ENCODE data around the gene SLC4A11. TPM values are rescaled to one million over a fixed set of nuclear protein-coding genes. Genes with fewer than 3 reads are reported as not detected.

SLC4A11 gene
- polyA plus RNA-seq, 1 donor from 2014 or later, result 0.19 TPM

GRCh38 chr20:3250091-3250504, 11.1 kb upstream of the SLC4A11 start:
- no peak overlapping the region for H2AFZ ChIP-seq (ENCODE audit: low read depth, low read length)
- no peak overlapping the region for H3K4me2 ChIP-seq (ENCODE audit: low read length)
- no peaks in the 10 kb centered on the region for H4K20me1 ChIP-seq (ENCODE audit: insufficient read depth)
- H3K79me2 ChIP-seq (replicated peaks; ENCODE audit: insufficient read depth, low read length), result no peaks in the 10 kb centered on the region
- H3K4me3 ChIP-seq (ENCODE audit: low read length), result no peak overlapping the region
- no peaks in the 10 kb centered on the region for H3F3A ChIP-seq (ENCODE audit: insufficient read depth, low read length, poor library complexity, severe bottlenecking)
- H3K27ac ChIP-seq (ENCODE audit: low read length), result no peak overlapping the region
- H3K9ac ChIP-seq (ENCODE audit: low read length), result no peak overlapping the region
- H3K9me3 ChIP-seq (ENCODE audit: low read length), result no peaks in the 10 kb centered on the region
- H3K36me3 ChIP-seq (ENCODE audit: insufficient read depth, low read length), result no peaks in the 10 kb centered on the region
- H3K9me2 ChIP-seq (ENCODE audit: insufficient read depth, low read length), result no peaks in the 10 kb centered on the region
- peaks cover 29% of the 10 kb centered on the region for H3K27me3 ChIP-seq (ENCODE audit: insufficient read depth, low read depth, low read length)
- TF ChIP-seq CTCF (IDR thresholded peaks at IDR 0.05; ENCODE audit: poor library complexity, severe bottlenecking) (peak; percentile 12), RAD21 (conservative IDR thresholded peaks at IDR 0.05) (no peak), EP300 (conservative IDR thresholded peaks at IDR 0.05; ENCODE audit: poor library complexity, severe bottlenecking) (no peak)

- Histone ChIP-seq H3K4me3 (ENCODE audit: low read length) (no peak overlapping the region), H3K9ac (ENCODE audit: low read length) (no peak overlapping the region), H3K27ac (ENCODE audit: low read length) (no peak overlapping the region), H4K20me1 (ENCODE audit: insufficient read depth) (no peaks in the 10 kb centered on the region), H3K36me3 (ENCODE audit: insufficient read depth, low read length) (no peaks in the 10 kb centered on the region), H3K79me2 (replicated peaks; ENCODE audit: insufficient read depth, low read length) (no peaks in the 10 kb centered on the region), H3K9me3 (ENCODE audit: low read length) (no peaks in the 10 kb centered on the region), H3F3A (ENCODE audit: insufficient read depth, low read length, poor library complexity, severe bottlenecking) (no peaks in the 10 kb centered on the region), H2AFZ (ENCODE audit: low read depth, low read length) (no peak overlapping the region), H3K27me3 (ENCODE audit: insufficient read depth, low read depth, low read length) (peaks cover 29% of the 10 kb centered on the region), H3K4me2 (ENCODE audit: low read length) (no peak overlapping the region), H3K9me2 (ENCODE audit: insufficient read depth, low read length) (no peaks in the 10 kb centered on the region)
- TF ChIP-seq POLR2AphosphoS5 (IDR thresholded peaks at IDR 0.05) (no peak), RAD21 (conservative IDR thresholded peaks at IDR 0.05) (no peak), EZH2 (IDR thresholded peaks at IDR 0.05; ENCODE audit: borderline replicate concordance, insufficient read depth, low read length, poor library complexity, severe bottlenecking) (no peak), MXI1 (conservative IDR thresholded peaks at IDR 0.05; ENCODE audit: poor library complexity, severe bottlenecking) (no peak), REST (IDR thresholded peaks at IDR 0.05; ENCODE audit: borderline replicate concordance) (no peak), CTCF (IDR thresholded peaks at IDR 0.05; ENCODE audit: poor library complexity, severe bottlenecking) (no peak), EP300 (conservative IDR thresholded peaks at IDR 0.05; ENCODE audit: poor library complexity, severe bottlenecking) (no peak), TAF1 (IDR thresholded peaks at IDR 0.05; ENCODE audit: low read depth) (no peak), SMC3 (conservative IDR thresholded peaks at IDR 0.05; ENCODE audit: poor library complexity) (no peak)
Measured at GRCh38 chr20:3248993-3249347, 10.0 kb upstream of the SLC4A11 start.
